Natural killer cell (primary cell): ENCODE results near the gene GRID1. TPM values are rescaled to one million over a fixed set of nuclear protein-coding genes. Genes with fewer than 3 reads are reported as not detected.

Experiments used
- ATAC-seq, 3 donors: fragments of 150-1000 bp in 2 of 3; fragments of 200-7000 bp in 1 of 3; cut with Tn5 transposase; 1 replicate in 1 of 3; 2 replicates in 2 of 3; pipeline ENCODE4 v1.10.0; 2021; ENCODE audit warnings: mild to moderate bottlenecking in 2 of 3, moderate library complexity in 2 of 3
- DNase-seq, 2 donors: peaks; one replicate each; pipeline versions ENCODE4 v3.0.0 to v3.0.0-alpha.2; 2013 to 2021; ENCODE audit warnings: mixed read lengths in 1 of 2
- H3K27ac ChIP-seq: one replicate; pipeline ENCODE4 v1.5.1; 2013; ENCODE audit warnings: mild to moderate bottlenecking, low read length
- H3K27me3 ChIP-seq: one replicate; pipeline ENCODE4 v1.6.1; 2013; ENCODE audit warnings: low read length; ENCODE audit not compliant: control insufficient read depth, insufficient read depth
- H3K36me3 ChIP-seq: one replicate; pipeline ENCODE4 v1.6.1; 2013; ENCODE audit warnings: low read length; ENCODE audit not compliant: control insufficient read depth, insufficient read depth
- H3K4me1 ChIP-seq: one replicate; pipeline ENCODE4 v1.6.1; 2013; ENCODE audit warnings: low read length; ENCODE audit not compliant: control insufficient read depth, insufficient read depth
- H3K4me3 ChIP-seq: one replicate; pipeline ENCODE4 v1.5.1; 2013; ENCODE audit warnings: low read length
- H3K9me3 ChIP-seq: one replicate; pipeline ENCODE4 v1.6.1; 2013; ENCODE audit warnings: low read length; ENCODE audit not compliant: control insufficient read depth, insufficient read depth
- H3K27ac Mint-ChIP-seq, 2 donors: one replicate each; pipeline ENCODE4 v1.8.0; 2022; ENCODE audit warnings: mild to moderate bottlenecking in 2 of 2, mixed read lengths in 2 of 2, moderate library complexity in 1 of 2
- H3K27me3 Mint-ChIP-seq, 2 donors: one replicate each; pipeline ENCODE4 v1.8.0; 2022; ENCODE audit warnings: low read depth in 2 of 2, mixed read lengths in 2 of 2
- H3K36me3 Mint-ChIP-seq: one replicate; pipeline ENCODE4 v1.8.0; 2022; ENCODE audit warnings: mixed read lengths
- H3K4me1 Mint-ChIP-seq, 2 donors: one replicate each; pipeline ENCODE4 v1.8.0; 2022; ENCODE audit warnings: mixed read lengths in 2 of 2
- H3K4me3 Mint-ChIP-seq: one replicate; pipeline ENCODE4 v1.8.0; 2022; ENCODE audit warnings: mild to moderate bottlenecking, moderate library complexity, mixed read lengths
- H3K9me3 Mint-ChIP-seq, 2 donors: one replicate each; pipeline ENCODE4 v1.8.0; 2022; ENCODE audit warnings: mixed read lengths in 2 of 2
- WGBS: methylation state at CpG from one replicate; pipeline ENCODE4 v1.1.7; 2013; ENCODE audit warnings: missing lambda C conversion rate; ENCODE audit not compliant: insufficient coverage; 5-methylcytosine and 5-hydroxymethylcytosine counted together
- intact Hi-C: fragments of 100-400 bp; cut with micrococcal nuclease; formaldehyde crosslinking; loops from one replicate; pipeline ENCODE4 v1.14.2; 2022
- total RNA-seq, 4 donors: library from RNA; stranded (reverse); fragments of 120-200 nt in 1 of 4; gene quantifications; one replicate each; pipeline versions ENCODE4 v1.2.3 to v1.2.4, GENCODE V29; 2013 to 2022
- TF ChIP-seq, protein P1 (sequence below): fragments of 200-600 bp; IDR thresholded peaks from one replicate; pipeline ENCODE4 v1.8.0; 2022; ENCODE audit warnings: antibody characterized with exemption

GRID1 gene
- total RNA-seq, 3 donors from 2014 or later (not counting 1 experiment from before 2014, with no cell fraction given): not detected

DNA sequence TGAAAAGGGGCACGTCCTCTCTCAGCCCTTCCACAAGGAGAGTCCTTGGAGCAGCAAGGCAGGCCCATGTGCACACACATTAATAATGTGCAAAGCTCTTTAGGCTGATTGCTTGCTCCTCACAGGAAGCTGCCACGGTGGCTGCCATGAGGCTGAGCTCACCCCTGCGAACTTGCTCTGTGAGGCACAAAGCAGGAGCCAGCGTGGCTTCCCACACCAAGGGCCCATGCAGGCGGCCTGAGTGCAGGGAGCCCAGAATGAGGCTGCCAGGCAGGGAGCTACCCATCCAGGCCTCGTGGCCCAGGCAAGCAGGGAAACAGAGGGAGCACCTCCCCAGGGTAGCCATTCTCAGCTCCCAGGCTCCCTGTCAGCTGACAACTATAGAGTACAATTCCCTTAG is 242.9 kb downstream of the GRID1 start:
- Histone ChIP-seq H3K27ac (no peak overlapping the region), H3K4me1 (no peaks in the 10 kb centered on the region), H3K4me3 (no peak overlapping the region), H3K36me3 (no peaks in the 10 kb centered on the region), H3K27me3 (no peaks in the 10 kb centered on the region), H3K9me3 (no peaks in the 10 kb centered on the region)
- Mint-ChIP-seq H3K4me1 (no peaks in the 10 kb centered on the region), H3K27me3 (peaks cover 0 to 12% of the 10 kb centered on the region in 2 donors), H3K27ac (no peak overlapping the region), H3K4me3 (no peak overlapping the region), H3K9me3 (no peaks in the 10 kb centered on the region), H3K36me3 (no peaks in the 10 kb centered on the region)
- DNase-seq: no peak
- ATAC-seq: no peak
- intact Hi-C loops: no loop called here
- TF ChIP-seq, protein P1, sequence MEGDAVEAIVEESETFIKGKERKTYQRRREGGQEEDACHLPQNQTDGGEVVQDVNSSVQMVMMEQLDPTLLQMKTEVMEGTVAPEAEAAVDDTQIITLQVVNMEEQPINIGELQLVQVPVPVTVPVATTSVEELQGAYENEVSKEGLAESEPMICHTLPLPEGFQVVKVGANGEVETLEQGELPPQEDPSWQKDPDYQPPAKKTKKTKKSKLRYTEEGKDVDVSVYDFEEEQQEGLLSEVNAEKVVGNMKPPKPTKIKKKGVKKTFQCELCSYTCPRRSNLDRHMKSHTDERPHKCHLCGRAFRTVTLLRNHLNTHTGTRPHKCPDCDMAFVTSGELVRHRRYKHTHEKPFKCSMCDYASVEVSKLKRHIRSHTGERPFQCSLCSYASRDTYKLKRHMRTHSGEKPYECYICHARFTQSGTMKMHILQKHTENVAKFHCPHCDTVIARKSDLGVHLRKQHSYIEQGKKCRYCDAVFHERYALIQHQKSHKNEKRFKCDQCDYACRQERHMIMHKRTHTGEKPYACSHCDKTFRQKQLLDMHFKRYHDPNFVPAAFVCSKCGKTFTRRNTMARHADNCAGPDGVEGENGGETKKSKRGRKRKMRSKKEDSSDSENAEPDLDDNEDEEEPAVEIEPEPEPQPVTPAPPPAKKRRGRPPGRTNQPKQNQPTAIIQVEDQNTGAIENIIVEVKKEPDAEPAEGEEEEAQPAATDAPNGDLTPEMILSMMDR: no peak
- 59% methylated on average over 6 of the region's 6 CpGs for WGBS

DNA sequence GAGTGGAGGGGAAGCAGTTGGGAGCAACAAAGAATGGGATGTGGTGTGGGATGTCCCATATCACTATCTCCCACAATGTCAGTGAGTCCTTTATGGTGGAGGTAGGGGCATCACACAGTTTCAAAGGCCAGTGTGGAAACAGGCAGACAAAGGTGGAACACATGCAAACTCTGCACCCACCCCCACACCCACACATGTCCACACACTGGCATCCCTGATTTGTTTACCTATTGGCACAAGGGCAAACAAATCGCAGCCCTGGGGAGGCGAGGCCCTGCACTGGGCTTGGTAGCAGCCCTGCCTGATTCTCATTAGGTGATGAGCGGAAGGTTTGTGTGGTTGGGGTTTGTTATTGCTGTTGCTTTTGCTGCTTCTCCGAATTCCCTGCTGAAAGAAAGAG is 243.3 kb downstream of the GRID1 start:
- WGBS: 79% methylated on average over 4 of the region's 4 CpGs
- H3K4me1 ChIP-seq: no peaks in the 10 kb centered on the region
- intact Hi-C loops: no loop called here

DNA sequence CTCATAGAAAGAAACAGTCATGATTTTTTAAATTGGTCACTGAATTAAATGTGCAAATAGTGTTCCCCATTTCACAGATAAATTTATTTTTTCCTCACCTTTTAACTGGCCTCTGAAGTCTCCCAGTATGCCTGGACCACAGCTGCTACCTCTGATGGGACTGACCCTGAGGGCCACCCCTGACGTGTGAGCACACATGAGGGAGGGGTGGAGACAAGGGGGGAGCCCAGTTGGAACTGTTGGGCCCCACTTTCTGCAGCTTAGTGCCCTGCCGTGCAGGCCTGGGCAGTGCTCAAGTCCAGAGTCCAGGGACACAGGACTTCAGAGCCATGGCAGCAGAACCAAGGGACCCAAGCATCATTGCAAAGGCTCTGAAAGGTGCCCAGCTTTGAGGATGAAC is 243.9 kb downstream of the GRID1 start:
- no peak overlapping the region for H3K4me3 Mint-ChIP-seq
- no peaks in the 10 kb centered on the region for H3K9me3 Mint-ChIP-seq
- 83% methylated on average over 2 of the region's 2 CpGs for WGBS
- no peak for DNase-seq
- Histone ChIP-seq H3K27ac (no peak overlapping the region), H3K9me3 (no peaks in the 10 kb centered on the region), H3K36me3 (no peaks in the 10 kb centered on the region), H3K27me3 (no peaks in the 10 kb centered on the region), H3K4me3 (no peak overlapping the region), H3K4me1 (no peaks in the 10 kb centered on the region)
- intact Hi-C loops: no loop called here
- no peaks in the 10 kb centered on the region for H3K4me1 Mint-ChIP-seq
- H3K36me3 Mint-ChIP-seq: no peaks in the 10 kb centered on the region
- H3K27me3 Mint-ChIP-seq: peaks cover 0 to 7% of the 10 kb centered on the region in 2 donors
- H3K27ac Mint-ChIP-seq: no peak overlapping the region
- no peak for ATAC-seq
- TF ChIP-seq, protein P1: no peak

More for the DNA sequence above, 243.3 kb downstream of the GRID1 start:
- no peak overlapping the region for H3K4me3 ChIP-seq
- no peaks in the 10 kb centered on the region for H3K27me3 ChIP-seq
- DNase-seq: no peak
- Mint-ChIP-seq H3K27me3 (peaks cover 0 to 9% of the 10 kb centered on the region in 2 donors), H3K36me3 (no peaks in the 10 kb centered on the region), H3K27ac (no peak overlapping the region), H3K4me3 (no peak overlapping the region), H3K9me3 (no peaks in the 10 kb centered on the region), H3K4me1 (no peaks in the 10 kb centered on the region)
- H3K27ac ChIP-seq: no peak overlapping the region
- H3K36me3 ChIP-seq: no peaks in the 10 kb centered on the region
- ATAC-seq: no peak
- TF ChIP-seq, protein P1: no peak
- no peaks in the 10 kb centered on the region for H3K9me3 ChIP-seq

DNA sequence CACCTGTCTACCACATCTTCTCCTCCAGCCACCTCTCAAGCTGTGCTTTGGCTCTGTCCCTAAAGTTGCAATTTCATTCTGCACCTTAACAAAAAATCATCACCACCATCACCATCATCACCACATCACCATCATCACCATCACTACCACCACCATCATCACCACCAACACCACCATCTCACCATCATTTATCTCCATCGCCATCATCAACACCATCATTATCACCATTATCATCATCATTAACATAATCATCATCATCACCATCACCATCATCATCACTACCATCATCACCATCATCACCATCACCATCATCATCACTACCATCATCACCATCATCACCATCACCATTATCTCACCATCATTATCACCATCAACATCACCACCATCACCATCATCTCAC is 245.4 kb downstream of the GRID1 start:
- DNase-seq: no peak
- no peaks in the 10 kb centered on the region for H3K9me3 ChIP-seq
- no peak overlapping the region for H3K4me3 ChIP-seq
- no peak overlapping the region for H3K27ac Mint-ChIP-seq
- H3K9me3 Mint-ChIP-seq: no peaks in the 10 kb centered on the region
- peaks cover 0 to 5% of the 10 kb centered on the region in 2 donors for H3K27me3 Mint-ChIP-seq
- H3K27me3 ChIP-seq: no peaks in the 10 kb centered on the region
- H3K27ac ChIP-seq: no peak overlapping the region
- no peaks in the 10 kb centered on the region for H3K4me1 Mint-ChIP-seq
- intact Hi-C loops: no loop called here
- no peak overlapping the region for H3K4me3 Mint-ChIP-seq
- no peaks in the 10 kb centered on the region for H3K4me1 ChIP-seq
- TF ChIP-seq, protein P1: no peak
- no peak for ATAC-seq
- WGBS: 97% methylated on average over 1 of the region's 1 CpG
- no peaks in the 10 kb centered on the region for H3K36me3 ChIP-seq
- no peaks in the 10 kb centered on the region for H3K36me3 Mint-ChIP-seq
